Gastrocnemius medialis (tissue), 4 donors: ENCODE data around the gene ENTPD6.

Experiments used
- CTCF ChIP-seq, 5 experiments: fragments of 450-650 bp in 3 of 5; fragments of 200-600 bp in 2 of 5; sonication (generic) in 2 of 5; IDR thresholded peaks in 4 of 5; conservative IDR thresholded peaks in 1 of 5; 1 replicate in 4 of 5; 2 replicates in 1 of 5; pipeline ENCODE4 v1.5.1; 2016 to 2019; ENCODE audit warnings: antibody characterized with exemption in 5 of 5, mild to moderate bottlenecking in 3 of 5, moderate library complexity in 3 of 5
- POLR2A ChIP-seq, 2 donors: fragments of 450-650 bp; IDR thresholded peaks; one replicate each; pipeline ENCODE4 v1.6.1; 2017; ENCODE audit warnings: antibody characterized with exemption in 2 of 2, mild to moderate bottlenecking in 2 of 2, moderate library complexity in 2 of 2

- TF ChIP-seq CTCF (IDR thresholded peaks at IDR 0.05 in 4 of 5, conservative IDR thresholded peaks at IDR 0.05 in 1 of 5): no peak
- TF ChIP-seq POLR2A (IDR thresholded peaks at IDR 0.05): no peak
These were observed 63.3 kb downstream of the ENTPD6 start for GRCh38 chr20:25258828-25259227.
